ENCODE data around the gene FAS. TPM values are rescaled to one million over a fixed set of nuclear protein-coding genes. Genes with fewer than 3 reads are reported as not detected.

The FAS gene
- total and polyA plus RNA-seq, 9 of the 15 experiments (the other 6 are each of a cell fraction or from before 2014, with no cell fraction given) = 0.08 to 0.62 (median 0.37) TPM

- H2AFZ ChIP-seq (ENCODE audit: low read depth, low read length) = no peak overlapping the region
- no peaks in the 10 kb centered on the region for H3K9me1 ChIP-seq (ENCODE audit: control insufficient read depth, insufficient read depth, low read length)
- no peaks in the 10 kb centered on the region for H4K20me1 ChIP-seq (replicated peaks; ENCODE audit: control insufficient read depth, insufficient read depth, low read length)
- H3K27ac ChIP-seq (ENCODE audit: extremely low read depth, low read depth, low read length) = no peak overlapping the region
- BruUV-seq (replicated peaks) = no TSS peak
- WGBS (ENCODE audit: insufficient coverage, low coverage, missing lambda C conversion rate) = 0% methylated on average over 2 of the region's 2 CpGs
- ChIA-PET CTCF (ENCODE audit: low intra/inter-chr PET ratio) (no interaction called here), POLR2A (no interaction called here)
- no peak overlapping the region for H3K4me3 ChIP-seq
- in situ Hi-C loops (cut with MboI) (loop anchor here (10.0 kb wide), 1 partner anchor 192 kb away; no protein-coding TSS in a partner anchor), intact Hi-C loops (cut with micrococcal nuclease) (no loop called here)
- no peaks in the 10 kb centered on the region for H3K27me3 ChIP-seq (ENCODE audit: control insufficient read depth in 2 of 2, insufficient read depth in 2 of 2, low read length in 2 of 2)
- no peaks in the 10 kb centered on the region for H3K36me3 ChIP-seq (ENCODE audit: control insufficient read depth, insufficient read depth, low read length)
- no peak overlapping the region for H3K9ac ChIP-seq (ENCODE audit: insufficient read depth in 1 of 2, low read depth in 2 of 2, low read length in 2 of 2)
- TF ChIP-seq RNF219 (CRISPR knock-in tag; IDR thresholded peaks at IDR 0.05) (no peak), PTRF (tag; IDR thresholded peaks at IDR 0.05) (no peak), ZNF551 (CRISPR knock-in tag; IDR thresholded peaks at IDR 0.05) (no peak), E2F3 (CRISPR knock-in tag; IDR thresholded peaks at IDR 0.05) (no peak), ILK (tag; IDR thresholded peaks at IDR 0.05; ENCODE audit: borderline replicate concordance, low read depth) (no peak), NFE2L1 (tag; IDR thresholded peaks at IDR 0.05; ENCODE audit: borderline replicate concordance, low read depth) (no peak)
- TF ChIP-seq, protein P1, sequence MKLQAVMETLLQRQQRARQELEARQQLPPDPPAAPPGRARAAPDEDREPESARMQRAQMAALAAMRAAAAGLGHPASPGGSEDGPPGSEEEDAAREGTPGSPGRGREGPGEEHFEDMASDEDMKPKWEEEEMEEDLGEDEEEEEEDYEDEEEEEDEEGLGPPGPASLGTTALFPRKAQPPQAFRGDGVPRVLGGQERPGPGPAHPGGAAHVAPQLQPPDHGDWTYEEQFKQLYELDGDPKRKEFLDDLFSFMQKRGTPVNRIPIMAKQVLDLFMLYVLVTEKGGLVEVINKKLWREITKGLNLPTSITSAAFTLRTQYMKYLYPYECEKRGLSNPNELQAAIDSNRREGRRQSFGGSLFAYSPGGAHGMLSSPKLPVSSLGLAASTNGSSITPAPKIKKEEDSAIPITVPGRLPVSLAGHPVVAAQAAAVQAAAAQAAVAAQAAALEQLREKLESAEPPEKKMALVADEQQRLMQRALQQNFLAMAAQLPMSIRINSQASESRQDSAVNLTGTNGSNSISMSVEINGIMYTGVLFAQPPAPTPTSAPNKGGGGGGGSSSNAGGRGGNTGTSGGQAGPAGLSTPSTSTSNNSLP (IDR thresholded peaks at IDR 0.05; ENCODE audit: borderline replicate concordance, low read depth, low read length) = no peak
- TF ChIP-seq, protein P2, sequence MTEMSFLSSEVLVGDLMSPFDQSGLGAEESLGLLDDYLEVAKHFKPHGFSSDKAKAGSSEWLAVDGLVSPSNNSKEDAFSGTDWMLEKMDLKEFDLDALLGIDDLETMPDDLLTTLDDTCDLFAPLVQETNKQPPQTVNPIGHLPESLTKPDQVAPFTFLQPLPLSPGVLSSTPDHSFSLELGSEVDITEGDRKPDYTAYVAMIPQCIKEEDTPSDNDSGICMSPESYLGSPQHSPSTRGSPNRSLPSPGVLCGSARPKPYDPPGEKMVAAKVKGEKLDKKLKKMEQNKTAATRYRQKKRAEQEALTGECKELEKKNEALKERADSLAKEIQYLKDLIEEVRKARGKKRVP (CRISPR knock-in tag; IDR thresholded peaks at IDR 0.05) = no peak
- H3K4me2 ChIP-seq (ENCODE audit: insufficient read depth, low read length) = no peak overlapping the region
- FAIRE-seq (no peak), DNase-seq (ENCODE audit: extremely low read depth in 1 of 4, low spot score in 3 of 4) (no peak), ATAC-seq (no peak)
- H3K79me2 ChIP-seq (ENCODE audit: control insufficient read depth, insufficient read depth, low read length) = no peaks in the 10 kb centered on the region
- no peaks in the 10 kb centered on the region for H3K9me3 ChIP-seq (replicated peaks; ENCODE audit: control insufficient read depth, insufficient read depth, low read depth, low read length)
- H3K4me1 ChIP-seq (replicated peaks in 1 of 2; ENCODE audit: control insufficient read depth in 2 of 2, insufficient read depth in 2 of 2, low read length in 2 of 2) = no peaks in the 10 kb centered on the region
These were observed 32.1 kb downstream of the FAS start for GRCh38 chr10:89022734-89023133.

Data from K562 (cell line).